ENCODE measurements around the gene HDAC1. TPM values are rescaled to one million over a fixed set of nuclear protein-coding genes. Genes with fewer than 3 reads are reported as not detected.

The HDAC1 gene
- total RNA-seq, 1 experiment from 2014 or later, result 186 TPM

GRCh38 chr1:32341971-32342370, 50.1 kb downstream of the HDAC1 start:
- BruUV-seq (replicated peaks), result no TSS peak
- TF ChIP-seq, protein P1, sequence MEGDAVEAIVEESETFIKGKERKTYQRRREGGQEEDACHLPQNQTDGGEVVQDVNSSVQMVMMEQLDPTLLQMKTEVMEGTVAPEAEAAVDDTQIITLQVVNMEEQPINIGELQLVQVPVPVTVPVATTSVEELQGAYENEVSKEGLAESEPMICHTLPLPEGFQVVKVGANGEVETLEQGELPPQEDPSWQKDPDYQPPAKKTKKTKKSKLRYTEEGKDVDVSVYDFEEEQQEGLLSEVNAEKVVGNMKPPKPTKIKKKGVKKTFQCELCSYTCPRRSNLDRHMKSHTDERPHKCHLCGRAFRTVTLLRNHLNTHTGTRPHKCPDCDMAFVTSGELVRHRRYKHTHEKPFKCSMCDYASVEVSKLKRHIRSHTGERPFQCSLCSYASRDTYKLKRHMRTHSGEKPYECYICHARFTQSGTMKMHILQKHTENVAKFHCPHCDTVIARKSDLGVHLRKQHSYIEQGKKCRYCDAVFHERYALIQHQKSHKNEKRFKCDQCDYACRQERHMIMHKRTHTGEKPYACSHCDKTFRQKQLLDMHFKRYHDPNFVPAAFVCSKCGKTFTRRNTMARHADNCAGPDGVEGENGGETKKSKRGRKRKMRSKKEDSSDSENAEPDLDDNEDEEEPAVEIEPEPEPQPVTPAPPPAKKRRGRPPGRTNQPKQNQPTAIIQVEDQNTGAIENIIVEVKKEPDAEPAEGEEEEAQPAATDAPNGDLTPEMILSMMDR (IDR thresholded peaks at IDR 0.05; ENCODE audit: unreplicated experiment), result no peak
- intact Hi-C loops (cut with micrococcal nuclease; ENCODE audit: unreplicated experiment), result no loop called here
- peak; percentile 37 for DNase-seq
- Mint-ChIP-seq H3K27me3 (ENCODE audit: unreplicated experiment) (peaks cover 13% of the 10 kb centered on the region), H3K36me3 (ENCODE audit: insufficient read depth, unreplicated experiment) (peaks cover 12% of the 10 kb centered on the region), H3K4me3 (ENCODE audit: low read depth, unreplicated experiment) (no peak overlapping the region), H3K4me1 (ENCODE audit: low read depth, unreplicated experiment) (peaks cover 57% of the 10 kb centered on the region), H3K27ac (ENCODE audit: unreplicated experiment) (no peak overlapping the region), H3K9me3 (ENCODE audit: low read depth, unreplicated experiment) (no peaks in the 10 kb centered on the region)
- CTCF ChIA-PET, result interaction anchor here (1.4 kb wide), 1 partner anchor 20 kb away, joined by 6 read pairs; no protein-coding TSS in a partner anchor

DNA sequence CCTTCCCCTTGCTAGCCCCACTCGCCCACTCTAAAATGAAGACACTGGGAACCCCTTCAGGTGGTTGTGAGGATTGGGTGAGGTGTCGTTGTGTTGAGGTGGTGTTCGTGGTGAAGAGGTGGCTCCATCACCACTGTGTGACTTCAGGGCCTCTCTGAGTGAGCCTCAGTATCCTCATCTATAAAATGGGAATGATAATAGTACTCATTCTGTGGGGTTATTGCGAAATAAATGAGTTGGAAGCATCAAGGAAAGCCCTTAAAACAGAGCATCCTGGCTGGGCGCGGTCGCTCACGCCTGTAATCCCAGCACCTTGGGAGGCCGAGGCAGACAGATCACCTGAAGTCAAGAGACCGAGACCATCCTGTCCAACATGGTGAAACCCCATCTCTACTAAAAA, 50.8 kb downstream of the HDAC1 start:
- intact Hi-C loops (cut with micrococcal nuclease; ENCODE audit: unreplicated experiment), result no loop called here
- BruUV-seq (replicated peaks), result no TSS peak
- TF ChIP-seq, protein P1 (IDR thresholded peaks at IDR 0.05; ENCODE audit: unreplicated experiment), result no peak
- no peak for DNase-seq
- CTCF ChIA-PET, result no interaction called here
- H3K9me3 Mint-ChIP-seq (ENCODE audit: low read depth, unreplicated experiment), result no peaks in the 10 kb centered on the region
- peaks cover 9% of the 10 kb centered on the region for H3K36me3 Mint-ChIP-seq (ENCODE audit: insufficient read depth, unreplicated experiment)
- no peak overlapping the region for H3K27ac Mint-ChIP-seq (ENCODE audit: unreplicated experiment)
- no peak overlapping the region for H3K4me3 Mint-ChIP-seq (ENCODE audit: low read depth, unreplicated experiment)
- peaks cover 13% of the 10 kb centered on the region for H3K27me3 Mint-ChIP-seq (ENCODE audit: unreplicated experiment)
- H3K4me1 Mint-ChIP-seq (ENCODE audit: low read depth, unreplicated experiment), result peaks cover 49% of the 10 kb centered on the region

DNA sequence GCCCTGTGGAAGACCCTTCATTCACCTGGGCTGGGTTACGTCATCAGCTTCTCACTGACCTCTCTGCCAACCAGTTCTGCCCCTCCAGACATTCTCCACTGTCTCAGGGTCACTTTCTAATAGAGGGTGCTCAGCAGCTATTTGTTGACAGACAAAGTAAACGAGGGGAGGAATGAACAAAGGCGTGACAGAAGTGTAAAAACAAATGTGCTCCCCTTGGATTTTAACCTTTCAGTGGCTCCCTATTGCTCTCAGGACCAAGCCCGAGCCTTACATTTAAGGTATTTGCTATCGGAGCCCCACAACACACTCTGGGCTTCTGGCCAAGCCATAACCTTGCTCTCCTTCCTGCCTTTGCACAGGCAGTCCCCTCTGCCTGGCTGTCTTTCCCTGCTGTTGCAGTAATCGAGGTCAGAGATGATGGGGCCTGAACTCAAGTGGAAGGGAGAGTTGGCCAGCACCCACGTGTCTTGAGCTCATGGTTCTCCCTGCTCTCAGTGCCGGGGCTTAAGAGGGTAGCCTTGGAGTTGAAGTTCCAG, 53.5 kb downstream of the HDAC1 start:
- no peak overlapping the region for H3K27ac Mint-ChIP-seq (ENCODE audit: unreplicated experiment)
- H3K9me3 Mint-ChIP-seq (ENCODE audit: low read depth, unreplicated experiment), result no peaks in the 10 kb centered on the region
- H3K36me3 Mint-ChIP-seq (ENCODE audit: insufficient read depth, unreplicated experiment), result peaks cover 10% of the 10 kb centered on the region
- intact Hi-C loops (cut with micrococcal nuclease; ENCODE audit: unreplicated experiment), result no loop called here
- CTCF ChIA-PET, result interaction anchor here (0.9 to 1.7 kb wide), 3 partner anchors 9 to 49 kb away, joined by 3 to 10 read pairs (median 3); partner anchors contain the start of genes BSDC1 and MARCKSL1
- peak; percentile 28 for DNase-seq
- TF ChIP-seq, protein P1 (IDR thresholded peaks at IDR 0.05; ENCODE audit: unreplicated experiment), result no peak
- peaks cover 23% of the 10 kb centered on the region for H3K4me1 Mint-ChIP-seq (ENCODE audit: low read depth, unreplicated experiment)
- no peak overlapping the region for H3K4me3 Mint-ChIP-seq (ENCODE audit: low read depth, unreplicated experiment)
- peaks cover 13% of the 10 kb centered on the region for H3K27me3 Mint-ChIP-seq (ENCODE audit: unreplicated experiment)
- no TSS peak for BruUV-seq (replicated peaks)

- no peak for DNase-seq
- BruUV-seq (replicated peaks), result no TSS peak
- TF ChIP-seq, protein P1 (IDR thresholded peaks at IDR 0.05; ENCODE audit: unreplicated experiment), result no peak
- no peaks in the 10 kb centered on the region for H3K9me3 Mint-ChIP-seq (ENCODE audit: low read depth, unreplicated experiment)
- H3K4me1 Mint-ChIP-seq (ENCODE audit: low read depth, unreplicated experiment), result peaks cover 23% of the 10 kb centered on the region
- no peak overlapping the region for H3K27ac Mint-ChIP-seq (ENCODE audit: unreplicated experiment)
- no peak overlapping the region for H3K4me3 Mint-ChIP-seq (ENCODE audit: low read depth, unreplicated experiment)
- peaks cover 13% of the 10 kb centered on the region for H3K27me3 Mint-ChIP-seq (ENCODE audit: unreplicated experiment)
- CTCF ChIA-PET, result interaction anchor here (0.5 kb wide), 1 partner anchor 142 kb away, joined by 3 read pairs; no protein-coding TSS in a partner anchor
- peaks cover 23% of the 10 kb centered on the region for H3K36me3 Mint-ChIP-seq (ENCODE audit: insufficient read depth, unreplicated experiment)
- intact Hi-C loops (cut with micrococcal nuclease; ENCODE audit: unreplicated experiment), result no loop called here
Measured at GRCh38 chr1:32346532-32347157, 54.8 kb downstream of the HDAC1 start.
